NCI-H2029 (cell line): ENCODE results near the gene PTTG1IP.
A peak's percentile ranks its signal among the peaks of the same experiment; 100 is the strongest.
"Not testable (repeated sequence)": the region's sequence is repeated elsewhere in the genome, so short reads cannot be mapped to it uniquely, and the experiment has no call there.

Experiments
- DNase-seq: peaks from one replicate; lab custom pipeline; 2025; lab: John Stamatoyannopoulos, UW

The PTTG1IP gene

GRCh38 chr21:44845418-44846223, 27.9 kb downstream of the PTTG1IP start:
- DNase-seq = peak; percentile 32

- no peak for DNase-seq
These were observed 29.2 kb downstream of the PTTG1IP start for GRCh38 chr21:44844256-44844655.

- DNase-seq = no peak
These were observed 30.6 kb downstream of the PTTG1IP start for GRCh38 chr21:44842721-44843445.

- no peak for DNase-seq
These were observed 31.4 kb downstream of the PTTG1IP start for GRCh38 chr21:44842087-44842486.

- DNase-seq = no peak
These were observed 32.7 kb downstream of the PTTG1IP start for GRCh38 chr21:44840771-44841170.

GRCh38 chr21:44838951-44839350, 34.5 kb downstream of the PTTG1IP start:
- DNase-seq = no peak

GRCh38 chr21:44838039-44838895, 35.2 kb downstream of the PTTG1IP start:
- DNase-seq = no peak

- no peak for DNase-seq
These were observed 36.0 kb downstream of the PTTG1IP start for GRCh38 chr21:44837537-44837936.

GRCh38 chr21:44836666-44837471, 36.6 kb downstream of the PTTG1IP start:
- no peak for DNase-seq

- DNase-seq = no peak
These were observed 37.2 kb downstream of the PTTG1IP start for GRCh38 chr21:44836349-44836665.

GRCh38 chr21:44835647-44835973, 37.9 kb downstream of the PTTG1IP start:
- no peak for DNase-seq

- no peak for DNase-seq
These were observed 38.4 kb downstream of the PTTG1IP start for GRCh38 chr21:44834951-44835646.

GRCh38 chr21:44834231-44834950, 39.1 kb downstream of the PTTG1IP start:
- no peak for DNase-seq

- DNase-seq = no peak
These were observed 39.8 kb downstream of the PTTG1IP start for GRCh38 chr21:44833663-44834062.

GRCh38 chr21:44832516-44833255, 40.8 kb downstream of the PTTG1IP start:
- not testable (repeated sequence) for DNase-seq

GRCh38 chr21:44831227-44831860, 42.1 kb downstream of the PTTG1IP start:
- no peak for DNase-seq

- no peak for DNase-seq
These were observed 43.9 kb downstream of the PTTG1IP start for GRCh38 chr21:44829507-44830092.

- no peak for DNase-seq
These were observed 45.0 kb downstream of the PTTG1IP start for GRCh38 chr21:44828362-44829056.
